ENCODE results near the gene RASGRP1.

DNA sequence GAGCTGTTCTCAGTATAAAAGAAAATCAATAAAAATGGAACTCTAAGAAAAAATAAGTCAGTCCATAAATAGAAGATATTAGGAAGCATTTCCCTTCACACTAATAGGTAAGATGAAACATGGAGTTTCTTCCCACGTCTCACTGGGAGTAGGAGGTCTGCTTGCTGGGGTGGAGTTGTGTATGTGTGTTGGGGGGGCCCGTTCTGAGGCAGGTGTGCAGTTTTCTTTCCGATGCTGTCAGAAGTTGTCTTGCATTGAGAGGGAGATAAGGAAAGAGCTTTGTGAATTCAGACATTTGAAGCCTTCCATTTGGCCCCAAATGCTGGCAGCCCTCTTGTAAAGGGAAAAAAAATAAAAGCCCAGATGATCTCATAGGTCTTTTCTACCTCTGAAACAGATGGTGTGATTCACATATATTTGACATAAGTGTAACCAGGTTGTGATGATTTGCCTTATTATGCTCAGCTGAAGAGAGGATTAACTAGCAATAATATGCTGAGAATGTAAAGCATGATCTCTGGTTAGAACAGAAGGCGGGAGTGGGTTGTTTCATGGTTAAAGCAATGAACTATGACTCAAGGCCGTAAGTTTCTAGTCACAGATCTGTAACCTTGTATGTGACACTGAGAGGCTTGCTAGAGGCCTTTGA is 8.8 kb downstream of the RASGRP1 start:
- TF ChIP-seq, protein P1, sequence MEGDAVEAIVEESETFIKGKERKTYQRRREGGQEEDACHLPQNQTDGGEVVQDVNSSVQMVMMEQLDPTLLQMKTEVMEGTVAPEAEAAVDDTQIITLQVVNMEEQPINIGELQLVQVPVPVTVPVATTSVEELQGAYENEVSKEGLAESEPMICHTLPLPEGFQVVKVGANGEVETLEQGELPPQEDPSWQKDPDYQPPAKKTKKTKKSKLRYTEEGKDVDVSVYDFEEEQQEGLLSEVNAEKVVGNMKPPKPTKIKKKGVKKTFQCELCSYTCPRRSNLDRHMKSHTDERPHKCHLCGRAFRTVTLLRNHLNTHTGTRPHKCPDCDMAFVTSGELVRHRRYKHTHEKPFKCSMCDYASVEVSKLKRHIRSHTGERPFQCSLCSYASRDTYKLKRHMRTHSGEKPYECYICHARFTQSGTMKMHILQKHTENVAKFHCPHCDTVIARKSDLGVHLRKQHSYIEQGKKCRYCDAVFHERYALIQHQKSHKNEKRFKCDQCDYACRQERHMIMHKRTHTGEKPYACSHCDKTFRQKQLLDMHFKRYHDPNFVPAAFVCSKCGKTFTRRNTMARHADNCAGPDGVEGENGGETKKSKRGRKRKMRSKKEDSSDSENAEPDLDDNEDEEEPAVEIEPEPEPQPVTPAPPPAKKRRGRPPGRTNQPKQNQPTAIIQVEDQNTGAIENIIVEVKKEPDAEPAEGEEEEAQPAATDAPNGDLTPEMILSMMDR (IDR thresholded peaks at IDR 0.05 in 2 of 3, conservative IDR thresholded peaks at IDR 0.05 in 1 of 3; ENCODE audit: borderline replicate concordance in 1 of 3, insufficient read depth in 1 of 3, low read depth in 2 of 3, low read length in 2 of 3) = no peak
- TF ChIP-seq TCF7L2 (IDR thresholded peaks at IDR 0.05; ENCODE audit: borderline replicate concordance, extremely low read depth, insufficient read depth, insufficient read length) (no peak), SRF (IDR thresholded peaks at IDR 0.05; ENCODE audit: low read depth) (no peak), POLR2A (IDR thresholded peaks at IDR 0.05; ENCODE audit: borderline replicate concordance, extremely low read depth, insufficient read depth, insufficient read length) (no peak), SIN3A (IDR thresholded peaks at IDR 0.05; ENCODE audit: low read depth) (no peak), ZNF274 (IDR thresholded peaks at IDR 0.05; ENCODE audit: low read depth, low read length) (no peak), SP1 (IDR thresholded peaks at IDR 0.05; ENCODE audit: low read depth) (no peak), RAD21 (IDR thresholded peaks at IDR 0.05; ENCODE audit: low read depth) (no peak), POLR2AphosphoS5 (IDR thresholded peaks at IDR 0.05; ENCODE audit: low read depth, low read length) (no peak), EZH2 (IDR thresholded peaks at IDR 0.05) (no peak)
- TF ChIP-seq, protein P2, sequence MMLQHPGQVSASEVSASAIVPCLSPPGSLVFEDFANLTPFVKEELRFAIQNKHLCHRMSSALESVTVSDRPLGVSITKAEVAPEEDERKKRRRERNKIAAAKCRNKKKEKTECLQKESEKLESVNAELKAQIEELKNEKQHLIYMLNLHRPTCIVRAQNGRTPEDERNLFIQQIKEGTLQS (IDR thresholded peaks at IDR 0.05) = no peak
- TF ChIP-seq, protein P3, sequence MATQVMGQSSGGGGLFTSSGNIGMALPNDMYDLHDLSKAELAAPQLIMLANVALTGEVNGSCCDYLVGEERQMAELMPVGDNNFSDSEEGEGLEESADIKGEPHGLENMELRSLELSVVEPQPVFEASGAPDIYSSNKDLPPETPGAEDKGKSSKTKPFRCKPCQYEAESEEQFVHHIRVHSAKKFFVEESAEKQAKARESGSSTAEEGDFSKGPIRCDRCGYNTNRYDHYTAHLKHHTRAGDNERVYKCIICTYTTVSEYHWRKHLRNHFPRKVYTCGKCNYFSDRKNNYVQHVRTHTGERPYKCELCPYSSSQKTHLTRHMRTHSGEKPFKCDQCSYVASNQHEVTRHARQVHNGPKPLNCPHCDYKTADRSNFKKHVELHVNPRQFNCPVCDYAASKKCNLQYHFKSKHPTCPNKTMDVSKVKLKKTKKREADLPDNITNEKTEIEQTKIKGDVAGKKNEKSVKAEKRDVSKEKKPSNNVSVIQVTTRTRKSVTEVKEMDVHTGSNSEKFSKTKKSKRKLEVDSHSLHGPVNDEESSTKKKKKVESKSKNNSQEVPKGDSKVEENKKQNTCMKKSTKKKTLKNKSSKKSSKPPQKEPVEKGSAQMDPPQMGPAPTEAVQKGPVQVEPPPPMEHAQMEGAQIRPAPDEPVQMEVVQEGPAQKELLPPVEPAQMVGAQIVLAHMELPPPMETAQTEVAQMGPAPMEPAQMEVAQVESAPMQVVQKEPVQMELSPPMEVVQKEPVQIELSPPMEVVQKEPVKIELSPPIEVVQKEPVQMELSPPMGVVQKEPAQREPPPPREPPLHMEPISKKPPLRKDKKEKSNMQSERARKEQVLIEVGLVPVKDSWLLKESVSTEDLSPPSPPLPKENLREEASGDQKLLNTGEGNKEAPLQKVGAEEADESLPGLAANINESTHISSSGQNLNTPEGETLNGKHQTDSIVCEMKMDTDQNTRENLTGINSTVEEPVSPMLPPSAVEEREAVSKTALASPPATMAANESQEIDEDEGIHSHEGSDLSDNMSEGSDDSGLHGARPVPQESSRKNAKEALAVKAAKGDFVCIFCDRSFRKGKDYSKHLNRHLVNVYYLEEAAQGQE (IDR thresholded peaks at IDR 0.05; ENCODE audit: low read depth) = no peak

All from HCT116 (cell line).